GM19467 (cell line): ENCODE data around the gene FAM3A.

Source experiments
- ATAC-seq: cut with Tn5 transposase; IDR thresholded peaks from one replicate; pipeline ENCODE4 v1.9.1; 2021; ENCODE audit warnings: mild to moderate bottlenecking, moderate library complexity; ENCODE audit not compliant: unreplicated experiment

The FAM3A gene

DNA sequence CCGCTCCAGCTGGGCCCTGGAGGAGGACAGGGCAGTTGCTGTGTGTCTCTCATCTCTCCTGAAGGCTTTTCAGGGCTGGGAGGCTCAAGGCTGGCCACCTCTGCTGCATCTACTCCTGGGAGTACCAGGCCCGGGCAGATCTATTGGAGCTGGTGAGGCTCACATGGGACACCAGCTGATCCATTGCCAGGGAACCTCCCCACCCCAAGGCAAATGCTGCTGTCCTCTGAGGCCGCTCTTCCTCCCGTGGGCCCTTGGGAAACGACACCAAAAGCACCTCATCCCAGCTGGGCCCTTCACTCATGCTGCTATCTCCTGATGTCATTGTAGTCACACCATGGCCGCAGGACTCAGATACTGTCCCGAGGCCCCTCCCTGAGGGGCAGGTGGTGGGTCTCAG lies 33.2 kb downstream of the FAM3A start:
- ATAC-seq, result no peak

DNA sequence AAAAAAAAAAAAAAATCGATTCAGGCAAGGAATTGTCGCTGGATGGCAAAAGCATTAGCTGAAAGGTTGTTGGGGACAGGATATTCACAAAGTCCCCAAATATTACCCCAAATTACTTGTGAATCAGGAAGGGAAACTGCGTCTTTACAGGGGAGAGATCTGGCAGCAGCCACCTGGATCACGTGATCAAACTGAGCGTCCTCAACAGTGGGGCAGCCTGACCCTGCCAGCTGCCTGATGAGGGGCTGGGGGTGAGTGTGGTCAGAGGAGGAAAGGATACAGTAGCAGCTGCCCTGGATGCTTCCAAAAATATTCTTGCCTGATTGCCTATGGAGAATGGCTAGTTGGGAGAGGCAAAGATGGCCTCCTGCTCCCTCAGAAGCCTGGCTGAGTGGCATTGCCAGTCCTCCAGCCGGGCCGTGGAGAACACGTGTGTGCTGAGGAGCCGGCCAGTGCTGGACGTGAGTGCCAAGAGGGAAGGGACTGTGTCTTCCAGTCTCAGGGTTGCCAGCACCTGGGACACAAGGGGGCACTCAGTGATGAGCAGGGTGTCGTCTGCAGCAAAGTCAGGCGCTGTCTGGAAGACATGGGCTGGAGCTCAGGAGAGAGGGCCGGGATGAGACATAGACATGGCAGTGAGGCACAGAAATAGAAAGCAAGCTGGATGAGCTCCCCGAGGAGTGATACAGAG lies 34.0 kb downstream of the FAM3A start:
- no peak for ATAC-seq

DNA sequence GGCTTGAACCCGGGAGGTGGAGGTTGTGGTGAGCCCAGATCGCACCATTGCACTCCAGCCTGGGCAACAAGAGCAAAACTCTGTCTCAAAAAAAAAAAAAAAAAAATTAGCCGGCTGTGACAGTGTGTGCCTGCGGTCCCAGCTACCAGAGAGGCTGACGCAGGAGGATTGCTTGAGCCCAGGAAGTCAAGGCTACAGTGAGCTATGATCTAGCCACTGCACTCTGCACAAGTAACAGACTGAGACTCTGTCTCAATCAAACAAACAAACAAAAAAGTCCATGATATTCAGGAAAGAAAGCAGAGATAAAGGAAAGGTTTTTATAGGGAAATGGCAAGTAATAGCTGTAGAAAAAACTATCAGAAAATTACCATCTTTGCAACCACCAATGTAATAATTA lies 34.8 kb downstream of the FAM3A start:
- no peak for ATAC-seq

DNA sequence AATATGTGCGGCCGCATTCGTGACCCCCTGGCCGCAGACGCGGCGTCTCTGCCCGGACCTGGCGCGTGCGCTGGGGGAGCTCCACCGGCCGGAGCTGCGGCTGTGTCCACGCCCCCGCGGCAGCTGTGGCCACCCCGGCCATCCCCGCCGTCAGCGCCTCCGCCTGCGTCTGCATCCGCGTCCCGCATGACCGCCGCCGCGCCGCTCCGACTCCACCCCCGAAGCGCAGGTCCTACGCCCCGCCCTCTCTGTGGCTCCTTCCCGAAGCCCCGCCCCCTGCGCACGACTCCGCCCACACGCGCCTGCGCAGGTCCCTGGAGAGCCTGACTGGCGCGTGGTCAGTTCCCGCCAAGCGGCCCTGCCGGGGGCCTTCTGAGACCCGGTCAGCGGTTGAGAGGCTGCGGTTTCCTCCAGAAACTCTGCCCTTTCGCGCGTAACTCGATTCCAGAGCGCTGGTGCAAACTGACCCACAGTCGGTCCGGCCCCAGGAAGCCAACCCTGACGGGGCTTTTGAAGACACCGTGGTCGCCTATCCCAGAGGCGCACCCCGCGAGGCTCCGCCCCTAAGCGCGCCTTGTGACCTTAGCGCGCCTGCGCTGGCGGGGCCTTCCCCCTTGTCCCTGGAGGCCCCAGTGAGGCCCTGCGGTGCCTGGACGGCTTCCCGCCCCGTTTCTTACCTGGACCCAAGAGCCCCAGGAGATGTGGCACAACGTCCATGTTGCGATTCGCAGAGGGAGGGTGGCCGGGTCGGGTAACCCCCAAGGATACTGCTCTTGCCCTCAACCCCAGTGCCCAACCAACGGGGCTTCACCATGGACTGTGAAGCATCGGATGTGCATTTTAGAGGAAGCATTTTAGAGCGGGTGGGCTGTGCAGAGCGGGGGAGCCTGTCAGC lies 37.1 kb downstream of the FAM3A start, which contains the start of gene LAGE3:
TSS of gene LAGE3 (minus strand) at position 554 of the 895 bp plus-strand sequence. CDS start at position 188, 366 bp downstream.
- peak; percentile 71 for ATAC-seq

DNA sequence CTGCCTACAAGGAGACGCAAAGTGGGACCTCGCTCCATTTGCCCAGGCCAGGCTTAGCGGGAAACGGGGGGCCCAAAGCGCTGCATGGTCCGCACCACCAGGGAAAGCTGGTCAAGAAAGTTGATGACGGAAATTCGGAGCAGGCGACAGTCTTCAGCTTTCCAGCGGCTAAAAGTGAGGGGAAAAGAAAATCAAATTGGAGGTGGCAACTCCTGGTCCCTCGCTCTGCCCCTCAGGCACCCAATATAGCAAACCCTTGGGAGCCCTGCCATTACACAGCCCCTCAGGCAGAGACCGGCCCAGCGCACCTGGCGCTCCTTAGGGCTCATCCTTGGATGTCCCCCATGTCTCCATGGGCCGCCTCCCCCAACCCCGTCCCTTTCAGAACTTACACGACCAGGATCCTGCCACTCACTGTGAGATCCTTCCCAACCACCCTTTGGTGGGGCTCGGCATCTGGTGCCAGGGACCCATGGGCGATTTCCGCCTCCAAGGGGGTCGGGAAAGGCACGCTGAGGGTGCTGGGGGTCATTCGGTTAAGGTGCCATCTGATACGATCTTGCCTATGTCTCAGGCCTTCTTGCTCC lies 38.0 kb downstream of the FAM3A start:
- ATAC-seq, result no peak

DNA sequence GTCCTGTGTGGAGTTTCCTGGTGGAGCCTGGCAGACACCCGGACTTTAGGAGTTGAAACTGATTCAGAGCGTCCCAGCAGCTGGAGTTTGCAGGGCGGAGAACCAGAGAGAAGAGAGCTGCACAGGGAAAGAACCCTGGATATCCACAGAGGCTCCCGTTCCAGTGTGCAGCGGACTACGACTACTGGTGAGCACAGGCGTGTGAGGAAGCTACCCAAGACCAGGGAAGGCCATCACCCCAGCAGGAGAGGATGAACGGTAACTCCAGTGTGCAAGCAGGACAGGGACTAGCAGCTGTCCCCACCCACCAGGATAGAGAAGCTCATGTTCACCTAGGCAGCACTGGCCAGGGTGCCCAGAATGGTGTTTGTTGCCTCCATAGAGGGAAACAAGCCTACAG lies 39.2 kb downstream of the FAM3A start:
- no peak for ATAC-seq

DNA sequence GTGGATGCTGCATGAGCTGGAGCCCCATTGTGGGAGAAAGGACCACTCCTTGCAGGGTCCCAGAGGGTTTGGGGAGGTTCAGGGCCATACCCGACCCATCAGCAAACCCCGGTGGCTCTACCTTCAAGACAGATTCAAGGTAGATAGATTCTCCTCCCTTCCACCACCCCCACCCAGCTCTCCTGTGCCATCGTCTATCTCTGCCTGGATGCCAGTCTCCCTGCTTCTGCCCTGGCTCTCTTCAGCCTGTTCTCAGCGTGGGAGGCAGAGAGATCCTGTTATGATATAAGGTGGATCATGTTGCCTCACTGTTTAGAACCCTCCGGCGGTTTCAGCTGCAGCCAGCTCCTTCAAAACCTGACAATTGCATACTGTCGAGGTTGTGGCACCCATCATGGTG lies 42.3 kb downstream of the FAM3A start:
- no peak for ATAC-seq

DNA sequence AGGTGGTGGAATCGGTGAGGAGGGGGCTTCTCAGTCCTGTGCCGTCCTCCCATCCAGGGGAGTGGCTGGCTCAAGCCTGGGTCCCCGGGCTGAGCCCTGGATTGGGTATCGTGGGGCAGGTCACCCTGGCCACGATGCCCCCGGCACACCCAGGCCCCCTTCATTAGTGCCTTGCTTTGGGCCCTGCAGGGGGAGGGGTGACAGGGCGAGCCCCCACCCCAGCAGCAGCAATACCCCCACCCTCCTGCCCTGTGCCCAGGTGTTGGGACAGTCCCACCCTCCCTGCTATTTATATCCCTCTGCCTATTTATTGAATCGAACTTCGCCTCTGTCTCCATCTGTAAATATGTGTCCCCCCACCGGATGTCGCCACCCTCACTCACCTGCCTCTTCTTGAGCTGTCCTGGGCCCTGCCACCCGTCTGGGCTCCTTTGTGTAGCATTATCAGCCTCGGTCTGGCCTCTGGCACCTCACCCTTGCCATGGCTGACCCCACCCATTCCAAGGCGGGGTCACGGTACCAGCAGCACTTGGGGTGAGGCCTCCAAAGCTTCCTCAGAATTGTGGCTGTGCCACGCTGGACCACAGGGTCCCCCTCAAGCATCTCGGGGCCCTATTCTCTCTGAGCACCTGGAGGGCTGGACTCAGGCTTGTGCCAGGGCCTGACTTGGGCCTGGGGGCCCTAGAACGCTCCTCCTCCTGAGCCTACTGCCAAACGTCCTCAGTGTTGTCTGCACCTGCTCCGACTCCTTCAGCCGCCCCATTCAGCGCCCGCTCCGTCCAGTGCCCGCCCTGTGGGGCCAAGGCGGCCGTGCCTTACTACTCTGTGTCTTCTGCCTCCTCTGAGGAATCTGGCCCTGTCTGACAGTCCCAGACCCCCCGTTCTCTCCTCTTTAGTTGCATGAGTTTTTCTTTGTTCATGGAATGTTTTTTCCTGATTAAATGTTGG lies 43.1 kb downstream of the FAM3A start:
- ATAC-seq, result no peak

DNA sequence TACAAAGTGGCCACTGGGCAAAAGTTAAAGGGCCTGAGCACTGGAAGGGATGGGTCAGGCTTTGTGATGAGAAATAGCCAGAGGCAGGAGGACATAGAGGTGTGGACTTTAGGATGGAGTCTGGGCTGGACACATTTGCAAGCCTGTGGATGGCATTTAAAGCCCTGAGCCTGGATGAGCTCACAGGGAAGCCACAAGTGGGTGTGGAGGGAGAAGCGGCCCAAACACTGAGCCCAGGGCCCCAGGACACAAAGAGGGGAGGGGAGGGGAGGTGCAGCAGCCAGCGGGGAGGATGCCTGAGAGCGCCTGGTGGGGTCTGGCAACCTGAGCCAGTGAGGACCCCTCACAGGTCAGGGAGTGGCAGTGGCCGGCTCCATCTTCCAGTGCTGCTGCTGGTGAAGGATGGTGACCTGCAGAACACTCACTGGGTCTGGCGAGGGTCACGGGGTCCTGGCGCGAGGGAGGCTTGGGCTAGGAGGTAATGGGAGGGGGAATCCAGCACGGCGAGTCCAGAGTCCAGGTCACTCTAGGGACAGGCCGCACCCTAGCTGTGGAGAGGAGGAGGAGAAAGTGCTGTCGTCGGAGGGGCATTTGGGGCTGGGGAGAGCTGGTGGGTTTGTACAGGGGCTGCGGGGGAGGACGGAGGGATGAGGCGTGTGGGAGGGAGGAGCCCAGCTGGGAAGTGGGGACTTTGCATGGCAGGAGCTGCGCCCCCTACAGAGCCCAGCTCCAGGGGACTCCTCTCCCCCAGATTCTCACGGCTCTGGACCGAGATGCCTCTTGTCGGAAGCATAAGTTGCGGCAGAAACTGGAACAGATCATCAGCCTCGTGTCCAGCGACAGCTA lies 44.0 kb downstream of the FAM3A start:
- no peak for ATAC-seq

DNA sequence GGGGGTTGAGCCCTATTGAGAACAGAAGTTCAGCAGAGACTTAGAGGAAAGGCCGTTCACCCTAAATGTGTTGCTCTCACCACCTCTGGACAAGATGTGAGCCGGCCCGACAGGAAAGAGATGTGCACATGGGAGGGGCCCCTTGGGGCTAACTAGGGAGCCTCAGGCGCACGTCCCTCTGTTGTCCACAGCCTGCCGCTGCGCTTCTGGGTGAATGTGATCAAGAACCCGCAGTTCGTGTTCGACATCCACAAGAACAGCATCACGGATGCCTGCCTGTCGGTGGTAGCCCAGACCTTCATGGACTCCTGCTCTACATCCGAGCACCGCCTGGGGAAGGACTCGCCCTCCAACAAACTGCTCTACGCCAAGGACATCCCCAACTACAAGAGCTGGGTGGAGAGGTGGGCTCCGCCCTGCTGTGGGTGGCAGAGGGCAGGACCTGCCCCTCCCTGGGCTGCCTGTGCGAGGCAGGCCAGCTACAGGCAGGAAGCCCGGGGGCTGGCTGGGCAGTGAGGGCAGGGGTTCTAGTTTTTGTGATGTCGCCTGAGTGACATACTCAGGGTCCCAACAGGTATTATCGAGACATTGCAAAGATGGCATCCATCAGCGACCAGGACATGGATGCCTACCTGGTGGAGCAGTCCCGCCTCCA lies 45.0 kb downstream of the FAM3A start:
- ATAC-seq, result no peak

DNA sequence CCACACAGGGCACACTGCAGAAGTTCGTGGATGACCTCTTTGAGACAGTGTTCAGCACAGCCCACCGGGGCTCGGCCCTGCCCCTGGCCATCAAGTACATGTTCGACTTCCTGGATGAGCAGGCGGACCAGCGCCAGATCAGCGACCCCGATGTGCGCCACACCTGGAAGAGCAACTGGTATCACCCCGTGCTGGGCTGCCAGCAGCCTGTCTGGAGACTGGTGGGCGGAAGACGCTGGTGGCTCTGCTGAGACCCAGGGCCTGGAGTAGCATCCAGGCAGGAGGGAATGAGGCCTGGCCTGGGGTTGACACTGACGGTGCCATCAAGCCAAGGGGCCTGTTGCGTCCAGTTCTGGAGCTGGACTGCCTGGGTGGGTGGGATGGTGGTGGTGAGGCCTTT lies 45.6 kb downstream of the FAM3A start:
- ATAC-seq, result no peak

DNA sequence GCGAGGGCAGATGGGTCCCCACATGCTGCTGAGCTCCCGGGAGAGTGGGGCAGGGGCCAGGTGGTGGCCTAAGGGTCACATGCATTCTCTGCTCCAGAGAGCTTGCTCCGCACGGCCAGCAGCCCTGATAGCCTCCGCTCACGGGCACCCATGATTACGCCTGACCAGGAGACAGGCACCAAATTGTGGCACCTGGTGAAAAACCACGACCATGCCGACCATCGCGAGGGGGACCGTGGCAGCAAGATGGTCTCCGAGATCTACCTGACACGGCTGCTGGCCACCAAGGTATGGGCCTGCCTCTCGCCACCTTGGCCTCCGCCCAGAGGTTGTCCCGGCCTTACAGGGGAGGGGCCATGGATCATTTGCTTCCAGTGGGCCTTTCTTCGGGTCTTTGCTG lies 46.2 kb downstream of the FAM3A start:
- ATAC-seq, result no peak

DNA sequence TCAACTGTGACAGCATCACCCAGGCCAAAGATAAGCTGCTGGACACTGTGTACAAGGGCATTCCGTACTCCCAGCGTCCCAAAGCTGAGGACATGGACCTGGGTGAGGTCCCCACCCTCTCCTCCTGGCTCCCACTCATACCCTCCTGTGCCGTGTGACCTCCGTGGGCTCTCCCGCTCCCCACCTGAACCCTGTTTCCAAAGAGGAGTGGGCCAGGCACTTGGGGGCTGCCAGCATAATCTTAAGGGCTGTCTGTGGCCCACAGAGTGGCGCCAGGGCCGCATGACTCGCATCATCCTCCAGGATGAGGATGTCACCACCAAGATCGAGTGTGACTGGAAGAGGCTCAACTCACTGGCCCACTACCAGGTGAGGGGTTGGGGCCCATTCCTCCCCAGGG lies 46.9 kb downstream of the FAM3A start:
- no peak for ATAC-seq

DNA sequence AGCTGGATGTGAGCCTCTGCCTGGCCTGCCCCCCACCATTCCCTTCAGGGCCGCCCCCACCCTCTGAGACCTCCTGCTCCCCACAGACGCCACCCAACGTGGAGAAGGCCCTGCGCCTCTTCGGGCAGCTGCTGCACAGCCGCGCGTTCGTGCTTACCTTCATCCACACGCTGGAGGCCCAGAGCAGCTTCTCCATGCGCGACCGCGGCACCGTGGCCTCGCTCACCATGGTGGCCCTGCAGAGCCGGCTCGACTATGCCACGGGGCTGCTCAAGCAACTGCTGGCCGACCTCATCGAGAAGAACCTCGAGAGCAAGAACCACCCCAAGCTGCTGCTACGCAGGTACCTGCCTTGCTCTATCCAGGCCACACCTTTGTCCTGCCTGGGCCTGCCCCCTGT lies 47.8 kb downstream of the FAM3A start:
- no peak for ATAC-seq

DNA sequence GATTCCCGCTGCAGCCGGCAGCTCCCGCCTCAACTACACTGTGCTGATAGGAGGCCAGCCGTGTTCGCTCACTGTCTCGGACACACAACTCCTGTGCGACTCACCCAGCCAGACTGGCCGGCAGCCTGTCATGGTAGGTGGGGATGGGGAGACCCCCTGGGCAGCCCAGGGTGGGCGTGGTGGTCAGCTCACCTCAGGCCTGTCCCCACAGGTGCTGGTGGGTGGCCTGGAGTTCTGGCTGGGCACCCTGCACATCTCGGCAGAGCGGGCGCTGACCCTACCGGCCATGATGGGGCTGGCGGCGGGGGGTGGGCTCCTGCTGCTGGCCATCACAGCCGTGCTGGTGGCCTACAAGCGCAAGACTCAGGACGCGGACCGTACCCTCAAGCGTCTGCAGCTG lies 48.5 kb downstream of the FAM3A start:
- no peak for ATAC-seq

DNA sequence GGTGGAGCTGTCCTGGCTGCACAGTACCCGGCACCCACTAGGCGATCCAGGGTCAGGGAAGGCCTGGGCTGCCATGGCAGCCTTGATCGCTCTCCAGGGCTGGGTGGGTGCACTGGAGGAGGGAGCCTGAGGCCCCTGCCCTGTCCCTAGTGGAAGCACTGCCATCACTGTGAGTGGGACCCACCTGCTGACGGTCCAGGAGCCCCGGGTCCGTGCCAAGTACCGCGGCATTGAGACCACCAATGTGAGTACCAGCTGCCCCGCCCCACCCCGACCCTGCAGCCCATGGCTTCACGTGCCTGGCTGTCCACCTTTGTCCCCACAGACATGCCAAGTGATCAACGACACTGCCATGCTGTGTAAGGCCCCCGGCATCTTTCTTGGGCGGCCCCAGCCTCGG lies 49.1 kb downstream of the FAM3A start:
- ATAC-seq, result no peak

DNA sequence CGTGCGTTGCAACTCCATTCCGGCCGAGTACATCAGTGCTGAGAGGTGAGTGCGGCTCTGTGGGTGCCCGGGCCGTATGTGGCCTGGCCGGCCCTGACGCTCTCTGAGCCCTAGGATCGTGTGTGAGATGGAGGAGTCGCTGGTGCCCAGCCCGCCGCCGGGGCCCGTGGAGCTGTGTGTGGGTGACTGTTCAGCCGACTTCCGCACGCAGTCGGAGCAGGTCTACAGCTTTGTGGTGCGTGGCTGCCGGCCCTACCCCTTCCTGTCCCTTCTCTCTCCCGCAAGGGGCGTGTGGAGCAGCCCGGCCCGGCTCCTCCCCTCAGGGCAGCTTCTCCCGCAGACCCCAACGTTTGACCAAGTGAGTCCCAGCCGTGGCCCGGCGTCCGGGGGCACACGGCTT lies 50.0 kb downstream of the FAM3A start:
- no peak for ATAC-seq

DNA sequence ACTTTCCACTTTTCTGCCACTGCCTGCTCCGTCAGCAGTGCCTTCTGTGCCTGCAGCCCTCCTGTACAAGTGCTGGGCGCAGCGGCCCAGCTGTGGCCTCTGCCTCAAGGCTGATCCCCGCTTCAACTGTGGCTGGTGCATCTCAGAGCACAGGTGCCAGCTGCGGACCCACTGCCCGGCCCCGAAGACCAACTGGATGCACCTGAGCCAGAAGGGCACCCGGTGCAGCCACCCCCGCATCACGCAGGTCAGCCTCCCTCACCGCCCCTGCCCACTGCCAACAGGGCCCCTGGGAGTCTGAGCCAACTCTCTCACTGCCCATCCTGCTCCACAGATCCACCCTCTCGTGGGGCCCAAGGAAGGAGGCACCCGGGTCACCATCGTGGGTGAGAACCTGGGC lies 50.4 kb downstream of the FAM3A start:
- ATAC-seq, result no peak

DNA sequence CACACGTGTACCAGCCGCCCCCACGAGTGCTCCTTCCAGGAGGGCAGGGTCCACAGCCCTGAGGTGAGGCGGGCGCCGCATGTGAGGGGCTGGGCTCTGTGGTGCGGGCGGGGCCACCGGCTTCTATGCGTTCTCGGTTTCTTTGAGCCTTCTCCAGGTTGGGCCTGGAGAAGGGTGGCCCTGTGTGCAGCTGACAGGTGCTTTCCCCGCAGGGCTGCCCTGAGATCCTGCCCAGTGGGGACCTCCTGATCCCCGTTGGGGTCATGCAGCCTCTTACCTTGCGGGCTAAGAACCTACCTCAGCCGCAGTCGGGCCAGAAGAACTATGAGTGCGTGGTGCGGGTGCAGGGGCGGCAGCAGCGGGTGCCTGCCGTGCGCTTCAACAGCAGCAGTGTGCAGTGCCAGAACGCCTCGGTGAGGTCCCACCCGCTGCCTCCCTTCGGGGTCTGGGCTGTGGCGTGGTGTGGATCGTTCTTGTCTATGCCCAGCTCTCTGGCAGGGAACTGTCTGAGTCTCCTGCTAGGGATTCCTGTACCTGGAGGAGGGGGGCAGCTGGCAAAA lies 51.1 kb downstream of the FAM3A start:
- no peak for ATAC-seq
